Small intestine (tissue), 7 donors: Measurements from ENCODE around the gene PHC2. TPM values are rescaled to one million over a fixed set of nuclear protein-coding genes. Genes with fewer than 3 reads are reported as not detected.

Experiments
- DNase-seq, 2 donors: peaks; one replicate each; pipeline versions ENCODE4 v3.0.0 to v3.0.0-alpha.2; 2013
- FAIRE-seq: peaks from 2 replicates; lab custom pipeline; 2012; peaks lifted over from hg19 to GRCh38; lab: Jason Lieb, UNC
- H3K27ac ChIP-seq, 3 donors: one replicate each; pipeline ENCODE4 v1.5.1; 2013; ENCODE audit warnings: low read length in 2 of 3, mild to moderate bottlenecking in 2 of 3, control low read depth in 1 of 3, inconsistent platforms in 1 of 3, low read depth in 1 of 3, moderate library complexity in 1 of 3
- H3K27me3 ChIP-seq, 3 donors: one replicate each; pipeline ENCODE4 v1.6.1; 2013; ENCODE audit warnings: low read length in 3 of 3, inconsistent platforms in 1 of 3; ENCODE audit not compliant: control insufficient read depth in 3 of 3, insufficient read depth in 3 of 3
- H3K36me3 ChIP-seq, 3 donors: one replicate each; pipeline ENCODE4 v1.6.1; 2013; ENCODE audit warnings: low read length in 3 of 3, inconsistent platforms in 1 of 3, low read depth in 1 of 3, mild to moderate bottlenecking in 1 of 3, moderate library complexity in 1 of 3; ENCODE audit not compliant: control insufficient read depth in 3 of 3, insufficient read depth in 2 of 3
- H3K4me1 ChIP-seq, 3 donors: one replicate each; pipeline ENCODE4 v1.6.1; 2013; ENCODE audit warnings: low read length in 2 of 3, inconsistent platforms in 1 of 3, low read depth in 1 of 3, mild to moderate bottlenecking in 1 of 3, moderate library complexity in 1 of 3; ENCODE audit not compliant: control insufficient read depth in 3 of 3, insufficient read depth in 2 of 3
- H3K4me3 ChIP-seq, 3 donors: one replicate each; pipeline ENCODE4 v1.5.1; 2013; ENCODE audit warnings: low read length in 3 of 3, control low read depth in 1 of 3, inconsistent platforms in 1 of 3, low read depth in 1 of 3, mild to moderate bottlenecking in 1 of 3, moderate library complexity in 1 of 3
- H3K9me3 ChIP-seq, 2 donors: one replicate each; pipeline ENCODE4 v1.6.1; 2013; ENCODE audit warnings: low read depth in 1 of 2, low read length in 1 of 2; ENCODE audit not compliant: control insufficient read depth in 2 of 2, insufficient read depth in 1 of 2
- WGBS, 3 donors: extraction: QIAGEN DNeasy Blood & Tissue Kit; methylation state at CpG; one replicate each; pipeline ENCODE4 v1.1.7; 2013; 5-methylcytosine and 5-hydroxymethylcytosine counted together
- polyA plus RNA-seq, 4 donors: library from polyadenylated mRNA; stranded (reverse) in 3 of 4; unstranded in 1 of 4; fragments of 200-250 nt in 3 of 4; fragments of 120-200 nt in 1 of 4; gene quantifications; one replicate each; pipeline versions ENCODE4 v1.2.1 to v1.2.3, GENCODE V29; 2013
- donor health status: healthy with polysubstance abuse.
- donor health status: control.
- donor health status: control.
- donor health status: Bipolar disorder and iron deficiency.
- donor health status: healthy.

The PHC2 gene
- polyA plus RNA-seq, 4 donors = 41.2 to 110 (median 47.8) TPM

DNA sequence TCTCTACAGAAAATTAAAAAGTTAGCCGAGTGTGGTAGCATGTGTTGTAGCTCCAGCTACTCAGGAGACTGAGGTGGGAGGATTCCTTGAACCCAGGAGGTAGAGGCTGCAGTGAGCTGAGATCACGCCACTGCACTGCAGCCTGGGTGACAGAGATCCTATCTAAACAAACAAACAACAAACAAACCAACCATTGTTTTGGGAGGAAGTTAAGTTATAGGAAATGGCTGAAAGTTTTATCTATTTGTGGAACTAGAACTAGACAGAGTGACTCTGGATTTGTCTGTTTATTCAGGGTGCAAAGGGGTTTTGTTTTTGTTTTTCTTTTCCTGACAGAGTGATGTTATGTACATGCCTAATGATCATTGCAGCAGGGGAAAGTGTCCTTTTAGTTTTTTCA is 143.6 kb downstream of the PHC2 start:
- 81 to 89% (median 88%) methylated on average over 2 of the region's 2 CpGs for WGBS, 3 donors
- no peaks in the 10 kb centered on the region for H3K4me1 ChIP-seq
- FAIRE-seq (no peak), DNase-seq (no peak)
- no peaks in the 10 kb centered on the region for H3K27me3 ChIP-seq
- peaks cover 0 to 43% (median 0%) of the 10 kb centered on the region in 3 donors for H3K36me3 ChIP-seq
- peaks cover 0 to 6% of the 10 kb centered on the region in 2 donors for H3K9me3 ChIP-seq
- no peak overlapping the region for H3K27ac ChIP-seq
- no peak overlapping the region for H3K4me3 ChIP-seq

DNA sequence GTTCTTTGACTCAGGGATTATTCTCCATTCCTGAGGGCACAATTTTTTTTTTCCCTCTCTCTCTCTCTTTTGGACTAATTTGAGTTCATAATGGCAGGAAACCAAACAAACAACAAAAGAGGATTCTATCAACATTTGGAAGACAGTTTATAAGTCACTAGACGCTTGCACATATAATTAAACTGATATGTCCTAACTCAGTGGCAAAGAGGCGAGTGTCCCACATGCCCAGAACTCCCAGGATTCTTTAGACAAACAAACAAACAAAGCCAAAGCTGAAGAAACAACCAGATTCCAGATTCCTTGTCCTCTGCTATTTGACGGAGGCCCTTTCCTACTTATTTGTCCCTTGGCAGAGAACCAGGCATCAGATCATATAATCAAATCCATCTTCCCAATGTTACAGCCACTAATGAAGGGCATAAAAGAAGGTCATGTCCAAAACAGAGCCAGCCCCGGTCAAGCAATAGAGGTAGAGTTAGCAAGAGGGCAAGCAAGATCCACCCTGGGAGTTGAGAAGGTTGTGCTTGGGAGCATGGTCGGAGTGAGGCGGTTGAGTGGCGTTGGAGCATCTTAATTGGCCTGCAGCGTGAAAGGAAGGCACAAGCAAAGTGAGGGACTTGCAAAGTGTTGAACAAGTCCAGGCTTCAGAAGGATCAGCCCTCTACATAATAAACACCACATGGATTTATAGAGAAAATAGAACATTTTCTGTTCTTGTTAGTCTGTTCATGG is 144.3 kb downstream of the PHC2 start:
- Histone ChIP-seq H3K36me3 (peaks cover 0 to 48% (median 0%) of the 10 kb centered on the region in 3 donors), H3K27ac (no peak overlapping the region), H3K9me3 (peaks cover 0 to 6% of the 10 kb centered on the region in 2 donors), H3K4me3 (no peak overlapping the region), H3K27me3 (no peaks in the 10 kb centered on the region), H3K4me1 (no peaks in the 10 kb centered on the region)
- DNase-seq (no peak), FAIRE-seq (no peak)
- 77 to 88% (median 87%) methylated on average over 8 of the region's 8 CpGs for WGBS, 3 donors

DNA sequence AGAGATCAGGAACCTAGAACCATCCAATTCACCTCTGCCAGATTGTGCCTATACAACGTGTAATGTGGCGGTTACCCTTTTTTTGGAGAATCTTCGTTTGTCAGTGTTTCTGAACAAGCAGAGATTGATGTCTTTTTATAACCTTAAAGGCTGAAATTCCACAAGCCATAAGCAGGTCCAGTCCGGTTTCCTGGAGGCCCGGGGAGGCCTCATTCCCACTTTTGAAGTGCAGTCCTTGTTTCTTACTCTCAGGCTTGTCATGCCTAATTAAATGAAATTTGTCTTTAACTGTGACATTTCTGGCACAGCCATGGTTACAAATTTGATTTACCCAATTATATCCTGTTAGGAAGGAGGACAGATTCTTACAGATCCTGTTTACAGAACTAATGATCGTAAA is 146.8 kb downstream of the PHC2 start:
- FAIRE-seq (no peak), DNase-seq (no peak)
- no peaks in the 10 kb centered on the region for H3K27me3 ChIP-seq
- H3K9me3 ChIP-seq = no peaks in the 10 kb centered on the region
- 84 to 95% (median 90%) methylated on average over 6 of the region's 6 CpGs for WGBS, 3 donors
- H3K27ac ChIP-seq = no peak overlapping the region
- H3K4me3 ChIP-seq = no peak overlapping the region
- peaks cover 3 to 58% (median 6%) of the 10 kb centered on the region in 3 donors for H3K36me3 ChIP-seq
- H3K4me1 ChIP-seq = no peaks in the 10 kb centered on the region

DNA sequence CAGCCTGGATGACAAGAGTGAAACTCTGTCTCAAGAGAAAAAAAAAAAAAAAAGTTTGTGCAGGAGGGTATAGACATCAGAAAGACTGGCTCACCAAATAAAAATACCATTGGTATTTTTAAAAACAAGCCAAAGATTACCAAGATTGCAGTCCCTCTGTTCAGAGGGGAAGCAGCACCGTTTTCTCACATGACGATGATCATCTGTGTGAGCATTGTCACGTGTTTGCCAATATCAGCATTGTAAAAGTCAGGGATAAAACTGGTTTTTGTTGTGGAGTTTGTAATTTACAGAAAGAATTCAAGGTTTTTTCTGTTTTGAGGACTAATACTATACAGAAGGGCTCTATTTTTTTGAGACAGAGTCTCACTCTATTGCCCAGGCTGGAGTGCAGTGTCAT is 148.1 kb downstream of the PHC2 start:
- FAIRE-seq = no peak

DNA sequence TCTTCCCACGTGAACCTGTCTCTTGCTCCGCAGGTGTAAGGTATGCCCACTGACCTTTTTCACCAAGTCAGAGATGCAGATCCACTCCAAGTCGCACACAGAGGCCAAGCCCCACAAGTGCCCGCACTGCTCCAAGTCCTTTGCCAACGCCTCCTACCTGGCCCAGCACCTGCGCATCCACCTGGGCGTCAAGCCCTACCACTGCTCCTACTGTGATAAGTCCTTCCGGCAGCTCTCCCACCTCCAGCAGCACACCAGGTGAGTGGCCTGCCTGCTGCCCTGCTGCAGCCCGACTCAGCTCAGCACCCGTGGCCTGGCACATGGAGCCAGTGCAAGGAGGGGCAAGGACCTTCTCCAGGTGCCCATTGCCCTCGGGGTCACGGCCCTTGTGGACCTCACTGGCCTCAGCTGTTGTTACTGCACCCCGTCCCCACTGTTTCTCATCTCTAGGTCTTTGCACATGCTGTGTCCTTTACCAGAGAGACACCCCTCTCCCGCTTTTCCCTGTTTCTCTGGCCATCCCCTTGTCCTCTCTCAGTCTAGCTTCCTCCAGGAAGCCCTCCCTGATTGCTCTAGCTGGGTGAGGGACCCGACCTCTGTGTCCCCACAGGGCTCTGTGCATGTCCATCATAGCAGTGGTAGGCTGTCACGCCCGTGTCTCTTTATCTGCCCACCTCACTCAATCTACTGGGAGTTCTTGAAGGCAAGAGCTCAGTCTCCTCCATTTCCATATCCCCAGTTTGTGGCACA is 149.2 kb downstream of the PHC2 start:
- no peaks in the 10 kb centered on the region for H3K9me3 ChIP-seq
- FAIRE-seq = no peak
- no peaks in the 10 kb centered on the region for H3K4me1 ChIP-seq
- H3K36me3 ChIP-seq = peaks cover 3 to 52% (median 6%) of the 10 kb centered on the region in 3 donors
- no peak for DNase-seq
- no peaks in the 10 kb centered on the region for H3K27me3 ChIP-seq
- WGBS, 3 donors = 93 to 95% (median 94%) methylated on average over 17 of the region's 17 CpGs
- H3K27ac ChIP-seq = no peak overlapping the region
- H3K4me3 ChIP-seq = no peak overlapping the region

More for the DNA sequence above, 148.1 kb downstream of the PHC2 start:
- Histone ChIP-seq H3K36me3 (peaks cover 3 to 48% (median 6%) of the 10 kb centered on the region in 3 donors), H3K27ac (no peak overlapping the region), H3K4me1 (no peaks in the 10 kb centered on the region), H3K27me3 (no peaks in the 10 kb centered on the region), H3K4me3 (no peak overlapping the region), H3K9me3 (no peaks in the 10 kb centered on the region)
- no peak for DNase-seq
- 86 to 96% (median 86%) methylated on average over 3 of the region's 3 CpGs for WGBS, 3 donors

DNA sequence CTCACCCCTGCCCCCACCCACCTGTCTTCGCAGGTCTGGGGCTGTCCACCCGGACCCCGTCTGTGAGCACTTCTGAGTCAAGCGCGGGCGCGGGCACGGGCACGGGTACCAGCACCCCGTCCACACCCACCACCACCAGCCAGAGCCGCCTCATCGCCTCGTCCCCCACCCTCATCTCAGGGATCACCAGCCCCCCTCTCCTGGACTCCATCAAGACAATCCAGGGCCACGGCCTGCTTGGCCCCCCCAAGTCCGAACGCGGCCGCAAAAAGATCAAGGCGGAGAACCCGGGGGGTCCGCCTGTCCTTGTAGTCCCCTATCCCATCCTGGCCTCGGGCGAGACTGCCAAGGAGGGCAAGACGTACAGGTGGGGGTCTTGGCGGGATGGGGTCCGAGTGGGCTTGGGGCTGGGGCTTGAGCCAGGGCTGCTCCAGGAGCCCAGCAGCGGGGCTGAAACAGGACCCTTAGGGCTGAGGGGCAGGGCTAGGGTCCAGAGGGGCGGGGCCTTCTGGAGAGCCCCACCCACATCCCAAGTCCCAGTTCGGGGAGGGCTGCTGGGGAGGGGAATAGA is 150.7 kb downstream of the PHC2 start:
- no peak overlapping the region for H3K4me3 ChIP-seq
- 94 to 96% (median 96%) methylated on average over 29 of the region's 29 CpGs for WGBS, 3 donors
- FAIRE-seq (no peak), DNase-seq (no peak)
- no peaks in the 10 kb centered on the region for H3K27me3 ChIP-seq
- peaks cover 3 to 64% (median 6%) of the 10 kb centered on the region in 3 donors for H3K36me3 ChIP-seq
- H3K4me1 ChIP-seq = peaks cover 0 to 6% (median 0%) of the 10 kb centered on the region in 3 donors
- H3K9me3 ChIP-seq = no peaks in the 10 kb centered on the region
- no peak overlapping the region for H3K27ac ChIP-seq

DNA sequence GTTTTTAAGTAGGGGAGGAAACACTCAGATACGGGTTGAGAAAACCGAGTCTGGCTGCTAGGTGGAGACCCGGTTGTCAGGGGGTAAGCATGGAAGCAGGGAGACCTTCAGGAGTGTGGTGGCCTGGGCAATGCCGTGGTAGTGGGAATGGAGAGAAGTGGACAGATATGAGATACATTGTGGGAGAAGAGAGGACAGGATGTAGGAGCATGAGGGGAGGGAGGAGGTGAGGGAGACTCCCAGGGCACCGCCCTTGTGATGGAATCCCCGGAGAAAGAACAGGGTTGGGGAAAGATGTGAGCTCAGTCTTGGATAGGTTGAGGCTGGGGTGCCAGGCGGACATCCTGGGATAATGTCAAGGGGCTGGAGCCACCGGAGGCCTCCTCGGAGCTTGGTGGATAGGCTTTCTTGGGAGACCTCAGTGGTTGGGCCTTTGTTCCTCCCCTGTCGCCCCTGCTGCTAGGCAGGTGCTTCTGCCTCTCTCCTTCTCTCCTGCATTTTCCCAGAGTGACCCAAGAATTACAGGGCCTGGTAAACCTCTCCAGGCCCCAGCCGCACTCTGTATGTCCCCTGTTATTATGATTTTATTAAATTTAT is 153.3 kb downstream of the PHC2 start:
- no peaks in the 10 kb centered on the region for H3K9me3 ChIP-seq
- H3K36me3 ChIP-seq = peaks cover 3 to 71% (median 6%) of the 10 kb centered on the region in 3 donors
- no peak overlapping the region for H3K27ac ChIP-seq
- peaks cover 0 to 8% (median 0%) of the 10 kb centered on the region in 3 donors for H3K4me1 ChIP-seq
- H3K4me3 ChIP-seq = no peak overlapping the region
- 90 to 93% (median 93%) methylated on average over 10 to 11 of the region's 11 CpGs for WGBS, 3 donors
- H3K27me3 ChIP-seq = no peaks in the 10 kb centered on the region
- DNase-seq (no peak), FAIRE-seq (no peak)
